Nephron (organoid): ENCODE data around the gene MTUS2.

Experiments
- H3K27ac Mint-ChIP-seq, 3 experiments: 2 replicates each; pipeline ENCODE4 v1.8.0; 2020; ENCODE audit warnings: mixed read lengths in 3 of 3, mild to moderate bottlenecking in 2 of 3, moderate library complexity in 1 of 3
- H3K27me3 Mint-ChIP-seq: 2 replicates; pipeline ENCODE4 v1.8.0; 2021; ENCODE audit warnings: low read depth, mild to moderate bottlenecking, moderate library complexity, mixed read lengths
- H3K36me3 Mint-ChIP-seq: 2 replicates; pipeline ENCODE4 v1.8.0; 2020; ENCODE audit warnings: low read depth, mixed read lengths
- H3K4me1 Mint-ChIP-seq: 2 replicates; pipeline ENCODE4 v1.8.0; 2020; ENCODE audit warnings: mixed read lengths
- H3K4me3 Mint-ChIP-seq, 3 experiments: 2 replicates each; pipeline ENCODE4 v1.8.0; 2020; ENCODE audit warnings: mild to moderate bottlenecking in 3 of 3, mixed read lengths in 3 of 3, moderate library complexity in 2 of 3
- H3K9me3 Mint-ChIP-seq: 2 replicates; pipeline ENCODE4 v1.8.0; 2020; ENCODE audit warnings: mixed read lengths
- CTCF ChIP-seq, 3 experiments: fragments of 200-600 bp; sonication (generic); IDR thresholded peaks; one replicate each; pipeline ENCODE4 v1.5.0; 2021; ENCODE audit warnings: antibody characterized with exemption in 3 of 3; ENCODE audit not compliant: unreplicated experiment in 3 of 3

MTUS2 gene

GRCh38 chr13:29230299-29230845, 410.2 kb downstream of the MTUS2 start:
- no peaks in the 10 kb centered on the region for H3K27me3 Mint-ChIP-seq
- H3K36me3 Mint-ChIP-seq, result no peaks in the 10 kb centered on the region
- no peak overlapping the region for H3K27ac Mint-ChIP-seq
- no peaks in the 10 kb centered on the region for H3K9me3 Mint-ChIP-seq
- no peak for TF ChIP-seq CTCF (IDR thresholded peaks at IDR 0.05; ENCODE audit: unreplicated experiment in 3 of 3)
- no peak overlapping the region for H3K4me3 Mint-ChIP-seq
- H3K4me1 Mint-ChIP-seq, result peaks cover 5% of the 10 kb centered on the region

- Mint-ChIP-seq H3K27ac (no peak overlapping the region), H3K36me3 (no peaks in the 10 kb centered on the region), H3K4me3 (no peak overlapping the region), H3K9me3 (peaks cover 14% of the 10 kb centered on the region), H3K4me1 (peaks cover 5% of the 10 kb centered on the region), H3K27me3 (no peaks in the 10 kb centered on the region)
- TF ChIP-seq CTCF (IDR thresholded peaks at IDR 0.05; ENCODE audit: unreplicated experiment in 3 of 3), result no peak
These were observed 419.8 kb downstream of the MTUS2 start for GRCh38 chr13:29239653-29240525.

- Mint-ChIP-seq H3K4me1 (peaks cover 9% of the 10 kb centered on the region), H3K9me3 (peaks cover 7% of the 10 kb centered on the region), H3K36me3 (no peaks in the 10 kb centered on the region), H3K4me3 (no peak overlapping the region), H3K27ac (no peak overlapping the region), H3K27me3 (peaks cover 16% of the 10 kb centered on the region)
- no peak for TF ChIP-seq CTCF (IDR thresholded peaks at IDR 0.05; ENCODE audit: unreplicated experiment in 3 of 3)
These were observed 434.7 kb downstream of the MTUS2 start for GRCh38 chr13:29254626-29255370.

- no peak overlapping the region for H3K4me3 Mint-ChIP-seq
- peaks cover 15% of the 10 kb centered on the region for H3K4me1 Mint-ChIP-seq
- peaks cover 16% of the 10 kb centered on the region for H3K27me3 Mint-ChIP-seq
- no peak for TF ChIP-seq CTCF (IDR thresholded peaks at IDR 0.05; ENCODE audit: unreplicated experiment in 3 of 3)
- H3K27ac Mint-ChIP-seq, result no peak overlapping the region
- no peaks in the 10 kb centered on the region for H3K36me3 Mint-ChIP-seq
- peaks cover 5% of the 10 kb centered on the region for H3K9me3 Mint-ChIP-seq
These were observed 435.4 kb downstream of the MTUS2 start for GRCh38 chr13:29255567-29255966.

GRCh38 chr13:29260684-29261083, 440.5 kb downstream of the MTUS2 start:
- Mint-ChIP-seq H3K4me1 (peaks cover 15% of the 10 kb centered on the region), H3K4me3 (no peak overlapping the region), H3K9me3 (peaks cover 17% of the 10 kb centered on the region), H3K27me3 (peaks cover 21% of the 10 kb centered on the region), H3K36me3 (no peaks in the 10 kb centered on the region), H3K27ac (peak overlapping the region in 1 of 3 experiments; percentile 5)
- peak in 1 of 3 experiments; percentile 28 for TF ChIP-seq CTCF (IDR thresholded peaks at IDR 0.05; ENCODE audit: unreplicated experiment in 3 of 3)
